ENCODE measurements around the gene OR3A3. TPM values are rescaled to one million over a fixed set of nuclear protein-coding genes. Genes with fewer than 3 reads are reported as not detected.
"Not testable (repeated sequence)": the region's sequence is repeated elsewhere in the genome, so short reads cannot be mapped to it uniquely, and the experiment has no call there.

OR3A3 gene
- total and polyA plus RNA-seq, 5 experiments from 2014 or later = not detected

- no peak for ATAC-seq
- H3K4me1 Mint-ChIP-seq = peaks cover 0 to 2% (median 0%) of the 10 kb centered on the region in 4 donors
- POLR2A ChIA-PET = no interaction called here
- DNase-seq = no peak
- peaks cover 0 to 9% (median 2%) of the 10 kb centered on the region in 3 donors for H3K36me3 Mint-ChIP-seq
- H3K4me3 Mint-ChIP-seq = no peak overlapping the region
- peaks cover 0 to 3% (median 0%) of the 10 kb centered on the region in 9 donors for H3K9me3 Mint-ChIP-seq
- H3K27ac Mint-ChIP-seq = no peak overlapping the region
- H3K27me3 Mint-ChIP-seq = peaks cover 12 to 27% (median 20%) of the 10 kb centered on the region in 5 donors
Measured at GRCh38 chr17:3415610-3416009, 4.4 kb downstream of the OR3A3 start.

DNA sequence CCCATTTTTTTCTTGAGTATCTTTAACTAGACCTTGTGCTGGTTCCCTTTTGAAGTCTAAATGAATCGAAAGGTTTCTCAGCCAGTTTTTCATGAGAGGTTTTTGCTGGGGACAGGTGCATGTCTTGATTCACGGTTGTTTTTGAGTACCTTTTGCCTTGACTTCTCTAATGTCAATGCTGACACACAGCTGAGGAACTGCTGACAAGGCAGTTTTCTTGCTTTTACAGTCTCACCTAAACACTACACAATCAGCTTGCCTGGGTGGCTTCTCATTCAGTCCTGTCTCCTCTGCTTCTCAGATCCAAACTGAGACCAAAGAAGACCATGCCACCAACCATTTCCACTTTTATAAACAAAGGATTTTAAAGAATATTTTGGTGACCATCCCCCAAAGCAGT is 7.1 kb downstream of the OR3A3 start:
- DNase-seq = no peak
- no peaks in the 10 kb centered on the region for H3K4me1 Mint-ChIP-seq
- H3K27ac Mint-ChIP-seq = no peak overlapping the region
- H3K9me3 Mint-ChIP-seq = peaks cover 0 to 3% (median 0%) of the 10 kb centered on the region in 9 donors
- POLR2A ChIA-PET = no interaction called here
- H3K4me3 Mint-ChIP-seq = no peak overlapping the region
- peaks cover 16 to 28% (median 17%) of the 10 kb centered on the region in 5 donors for H3K27me3 Mint-ChIP-seq
- H3K36me3 Mint-ChIP-seq = peaks cover 0 to 5% (median 0%) of the 10 kb centered on the region in 3 donors
- ATAC-seq = no peak

- H3K27ac Mint-ChIP-seq, H3K4me3 Mint-ChIP-seq, POLR2A ChIA-PET, ATAC-seq, H3K36me3 Mint-ChIP-seq, H3K4me1 Mint-ChIP-seq: not testable (repeated sequence)
- peak in 2 of 10 donors; percentile 4 to 6 for DNase-seq
- Mint-ChIP-seq H3K27me3 (peaks cover 11 to 21% (median 16%) of the 10 kb centered on the region in 5 donors), H3K9me3 (peaks cover 0 to 16% (median 10%) of the 10 kb centered on the region in 9 donors)
Measured at GRCh38 chr17:3433215-3433614, 22.0 kb downstream of the OR3A3 start.

DNA sequence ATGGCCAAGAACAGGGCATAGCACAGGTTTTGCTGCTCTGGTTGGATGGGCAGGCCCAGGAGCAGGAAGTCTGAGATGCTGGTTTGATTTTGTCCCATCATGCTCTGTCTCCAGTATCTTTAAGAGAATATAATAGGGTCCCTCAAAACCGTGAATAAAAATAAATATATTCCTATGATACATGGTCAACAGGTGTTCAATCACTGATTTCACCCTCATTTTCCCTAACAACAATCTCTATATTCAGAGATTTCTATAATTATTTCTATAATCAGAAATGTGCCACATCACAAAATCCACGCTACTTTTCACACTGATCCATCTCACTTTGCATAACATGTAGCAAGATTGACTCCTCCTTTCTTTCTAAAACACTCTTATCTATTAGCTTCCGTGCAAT is 22.6 kb downstream of the OR3A3 start, which contains the start of gene OR1E2:
Gene OR1E2 (minus strand): TSS at position 101 of the 400 bp plus-strand sequence. CDS start 0 bp downstream, at position 101.
- no peak for ATAC-seq
- H3K9me3 Mint-ChIP-seq = peaks cover 0 to 13% (median 9%) of the 10 kb centered on the region in 9 donors
- POLR2A ChIA-PET = no interaction called here
- H3K4me1 Mint-ChIP-seq = no peaks in the 10 kb centered on the region
- H3K4me3 Mint-ChIP-seq = no peak within 1 kb of the TSS
- peaks cover 0 to 4% (median 2%) of the 10 kb centered on the region in 3 donors for H3K36me3 Mint-ChIP-seq
- DNase-seq = no peak
- H3K27ac Mint-ChIP-seq = peak within 1 kb of the TSS in 1 of 10 donors; percentile 74
- peaks cover 15 to 22% (median 20%) of the 10 kb centered on the region in 5 donors for H3K27me3 Mint-ChIP-seq

DNA sequence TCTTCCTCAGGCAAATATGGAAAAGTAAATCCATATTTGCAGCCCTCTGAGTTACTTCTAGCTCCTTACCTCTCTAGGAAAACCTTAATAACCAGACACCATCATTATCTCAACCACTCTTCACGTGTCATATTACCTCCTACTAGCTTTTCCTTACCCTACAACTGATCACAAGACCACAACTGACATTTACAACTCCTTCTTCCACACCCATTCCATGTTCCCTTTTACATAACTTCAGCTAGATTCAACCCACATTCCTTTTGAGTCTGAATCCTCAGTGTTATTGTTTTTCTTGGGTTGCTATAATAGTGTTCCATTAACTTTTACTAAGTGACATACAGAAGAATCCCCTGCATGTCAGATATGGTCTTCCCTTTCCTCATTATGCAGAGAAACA is 27.2 kb downstream of the OR3A3 start:
- H3K9me3 Mint-ChIP-seq = peaks cover 0 to 1% (median 0%) of the 10 kb centered on the region in 9 donors
- no peaks in the 10 kb centered on the region for H3K4me1 Mint-ChIP-seq
- H3K36me3 Mint-ChIP-seq = peaks cover 0 to 2% (median 0%) of the 10 kb centered on the region in 3 donors

GRCh38 chr17:3440451-3440850 is 29.3 kb downstream of the OR3A3 start:
- no peak overlapping the region for H3K4me3 Mint-ChIP-seq
- no peak for ATAC-seq
- POLR2A ChIA-PET = no interaction called here
- no peak for DNase-seq
- no peaks in the 10 kb centered on the region for H3K36me3 Mint-ChIP-seq
- no peak overlapping the region for H3K27ac Mint-ChIP-seq
- H3K4me1 Mint-ChIP-seq = no peaks in the 10 kb centered on the region
- H3K27me3 Mint-ChIP-seq = peaks cover 16 to 43% (median 22%) of the 10 kb centered on the region in 5 donors
- H3K9me3 Mint-ChIP-seq = no peaks in the 10 kb centered on the region

More for the DNA sequence above, 27.2 kb downstream of the OR3A3 start:
- peaks cover 17 to 38% (median 24%) of the 10 kb centered on the region in 5 donors for H3K27me3 Mint-ChIP-seq
- no peak overlapping the region for H3K4me3 Mint-ChIP-seq
- no peak overlapping the region for H3K27ac Mint-ChIP-seq
- POLR2A ChIA-PET = no interaction called here
- DNase-seq (no peak), ATAC-seq (no peak)

- H3K4me1 Mint-ChIP-seq = no peaks in the 10 kb centered on the region
- no peak for ATAC-seq
- POLR2A ChIA-PET = no interaction called here
Measured at GRCh38 chr17:3447625-3448024, 36.5 kb downstream of the OR3A3 start.

GRCh38 chr17:3448059-3448665 is 37.0 kb downstream of the OR3A3 start:
- no peak for ATAC-seq
- POLR2A ChIA-PET = no interaction called here
- H3K27ac Mint-ChIP-seq = no peak overlapping the region

More at GRCh38 chr17:3447625-3448024, 36.5 kb downstream of the OR3A3 start:
- H3K36me3 Mint-ChIP-seq = no peaks in the 10 kb centered on the region
- H3K27me3 Mint-ChIP-seq = peaks cover 9 to 24% (median 16%) of the 10 kb centered on the region in 5 donors
- no peak for DNase-seq
- no peak overlapping the region for H3K4me3 Mint-ChIP-seq
- no peaks in the 10 kb centered on the region for H3K9me3 Mint-ChIP-seq
- H3K27ac Mint-ChIP-seq = no peak overlapping the region

DNA sequence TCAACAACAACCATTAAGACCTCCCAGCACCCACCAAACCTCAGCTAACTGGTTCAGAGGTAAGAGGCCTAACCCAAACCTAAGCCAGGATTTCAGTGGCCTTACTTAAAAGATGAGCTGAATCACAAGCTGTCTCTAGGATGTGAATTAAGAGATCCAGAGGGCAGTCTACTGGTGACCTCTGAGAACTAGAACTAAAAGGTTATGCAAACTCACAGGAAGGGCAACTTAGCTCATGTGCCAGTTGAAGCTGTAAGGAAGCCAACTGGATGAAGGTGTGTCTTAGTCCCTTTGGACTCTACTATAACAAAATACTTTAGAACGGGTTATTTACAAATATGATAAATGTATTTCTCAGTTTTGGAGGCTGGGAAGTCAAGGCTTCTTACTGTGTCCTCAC is 55.2 kb downstream of the OR3A3 start:
- H3K9me3 Mint-ChIP-seq, ATAC-seq, H3K4me1 Mint-ChIP-seq, H3K27me3 Mint-ChIP-seq, H3K4me3 Mint-ChIP-seq, DNase-seq, H3K27ac Mint-ChIP-seq, POLR2A ChIA-PET, H3K36me3 Mint-ChIP-seq: not testable (repeated sequence)

More at GRCh38 chr17:3448059-3448665, 37.0 kb downstream of the OR3A3 start:
- peaks cover 7 to 24% (median 14%) of the 10 kb centered on the region in 5 donors for H3K27me3 Mint-ChIP-seq
- DNase-seq = no peak
- no peak overlapping the region for H3K4me3 Mint-ChIP-seq
- H3K4me1 Mint-ChIP-seq = no peaks in the 10 kb centered on the region
- no peaks in the 10 kb centered on the region for H3K36me3 Mint-ChIP-seq
- H3K9me3 Mint-ChIP-seq = no peaks in the 10 kb centered on the region

- POLR2A ChIA-PET = no interaction called here
- no peak overlapping the region for H3K27ac Mint-ChIP-seq
- H3K4me1 Mint-ChIP-seq = no peaks in the 10 kb centered on the region
- H3K27me3 Mint-ChIP-seq = peaks cover 0 to 8% (median 5%) of the 10 kb centered on the region in 5 donors
- no peaks in the 10 kb centered on the region for H3K36me3 Mint-ChIP-seq
- no peak for ATAC-seq
- no peak overlapping the region for H3K4me3 Mint-ChIP-seq
- DNase-seq = no peak
- peaks cover 0 to 3% (median 0%) of the 10 kb centered on the region in 9 donors for H3K9me3 Mint-ChIP-seq
Measured at GRCh38 chr17:3469529-3469928, 58.4 kb downstream of the OR3A3 start.

DNA sequence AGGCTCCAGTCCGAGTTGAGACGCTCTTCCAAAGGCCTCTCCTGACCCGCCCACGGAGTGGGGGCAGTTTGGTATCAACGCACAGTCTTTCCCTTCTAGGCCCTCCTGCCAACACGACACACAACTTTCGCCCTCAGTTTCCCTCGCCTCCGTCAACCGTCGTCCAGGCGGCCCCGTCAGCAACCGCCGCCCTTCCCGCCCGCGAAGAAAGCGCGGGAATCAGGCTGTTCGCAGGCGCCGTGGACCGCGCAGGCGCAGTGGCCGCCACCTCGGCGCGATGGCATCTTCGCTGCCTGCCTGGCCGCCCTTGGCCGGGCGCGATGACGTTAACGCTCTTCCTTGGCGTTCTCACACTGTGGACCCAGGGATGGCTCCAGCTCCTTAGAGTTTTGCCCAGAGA is 60.4 kb downstream of the OR3A3 start, which contains the start of gene SPATA22:
Gene SPATA22 (minus strand): TSS at position 221 of the 400 bp plus-strand sequence. CDS start 2,494 bp downstream, outside the sequence.
- POLR2A ChIA-PET = no interaction called here
- Mint-ChIP-seq H3K27me3 (peaks cover 0 to 8% (median 3%) of the 10 kb centered on the region in 5 donors), H3K4me3 (no peak within 1 kb of the TSS), H3K27ac (peak within 1 kb of the TSS in 1 of 10 donors; percentile 56), H3K4me1 (no peaks in the 10 kb centered on the region), H3K9me3 (no peaks in the 10 kb centered on the region), H3K36me3 (no peaks in the 10 kb centered on the region)
- no peak for ATAC-seq
- DNase-seq = no peak

DNA sequence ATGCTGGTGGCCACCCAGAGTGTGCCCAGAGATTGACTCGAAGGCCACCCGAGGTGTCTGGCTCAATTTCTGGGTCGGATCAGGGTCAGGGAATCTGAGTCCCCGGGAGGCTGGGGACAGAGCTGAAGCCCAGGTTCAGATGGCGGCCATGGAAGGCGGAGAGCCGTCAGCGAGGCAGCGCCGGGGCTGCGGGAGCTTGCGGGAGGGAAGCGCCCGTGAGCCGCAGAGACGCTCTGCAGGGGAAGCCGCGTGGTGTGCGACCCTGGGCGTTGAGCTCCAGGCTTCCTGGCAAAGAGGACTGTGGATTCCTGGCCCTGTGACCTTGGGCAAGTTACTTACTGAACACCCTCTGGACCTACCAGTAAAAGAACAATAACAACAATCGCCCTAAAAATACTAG is 61.0 kb downstream of the OR3A3 start:
- Mint-ChIP-seq H3K4me3 (no peak overlapping the region), H3K9me3 (no peaks in the 10 kb centered on the region), H3K27ac (no peak overlapping the region), H3K36me3 (no peaks in the 10 kb centered on the region), H3K27me3 (peaks cover 0 to 8% (median 2%) of the 10 kb centered on the region in 5 donors), H3K4me1 (no peaks in the 10 kb centered on the region)
- DNase-seq = no peak
- POLR2A ChIA-PET = no interaction called here
- ATAC-seq = no peak
